8988T (cell line): ENCODE measurements around the gene RAB14.
A peak's percentile ranks its signal among the peaks of the same experiment; 100 is the strongest.

Experiments used
- DNase-seq: peaks from one replicate; pipeline ENCODE4 v3.0.0; 2011

The RAB14 gene

GRCh38 chr9:121201738-121202533 is at the start of gene RAB14:
Gene RAB14, minus strand, starts transcription at chr9:121201869. Its CDS starts 8,457 bp downstream, at chr9:121193412.
- DNase-seq = peak; percentile 95

- DNase-seq = no peak
These were observed 47.9 kb upstream of the RAB14 start for GRCh38 chr9:121249563-121249962.

- no peak for DNase-seq
These were observed 45.3 kb upstream of the RAB14 start for GRCh38 chr9:121246821-121247561.

DNA sequence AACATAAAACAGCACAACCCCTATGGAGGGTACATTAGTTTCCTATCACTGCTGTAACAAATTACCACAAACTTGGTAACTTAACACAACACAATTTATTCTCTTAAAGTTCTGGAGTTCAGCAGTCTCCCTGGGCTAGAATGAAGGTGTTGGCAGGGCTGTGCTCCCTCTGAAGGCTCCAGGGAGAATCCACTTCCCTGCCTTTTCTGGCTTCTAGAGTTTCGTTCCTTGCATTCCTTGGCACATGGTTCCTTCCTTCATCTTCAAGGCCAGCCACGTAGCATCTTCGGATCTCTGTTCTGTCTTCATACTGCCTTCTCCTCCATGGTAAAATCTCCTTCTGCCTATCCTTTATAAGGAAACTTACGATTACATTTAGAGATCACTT is 41.3 kb upstream of the RAB14 start:
- DNase-seq = no peak

- DNase-seq = no peak
These were observed 40.7 kb upstream of the RAB14 start for GRCh38 chr9:121242219-121242958.

- DNase-seq = no peak
These were observed 38.9 kb upstream of the RAB14 start for GRCh38 chr9:121240472-121241135.

- DNase-seq = no peak
These were observed 38.2 kb upstream of the RAB14 start for GRCh38 chr9:121239851-121240250.

GRCh38 chr9:121239071-121239470 is 37.4 kb upstream of the RAB14 start:
- DNase-seq = no peak

DNA sequence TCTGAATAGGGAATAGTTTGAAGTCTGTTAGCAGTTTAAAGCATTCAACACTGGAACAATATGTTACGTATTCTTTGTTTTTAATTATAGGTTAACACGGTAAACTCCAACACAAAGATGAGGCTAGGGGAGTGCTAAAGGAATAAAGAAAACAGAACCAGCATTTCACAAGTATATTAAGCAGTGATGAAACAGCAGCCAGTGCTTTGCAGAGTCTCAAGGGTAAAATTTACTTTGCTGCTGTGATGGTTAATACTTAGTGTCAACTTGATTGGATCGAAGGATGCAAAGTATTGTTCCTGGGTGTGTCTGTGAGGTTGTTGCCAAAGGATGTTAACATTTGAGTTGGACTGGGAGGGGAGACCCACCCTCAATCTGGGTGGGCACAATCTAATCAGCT is 36.2 kb upstream of the RAB14 start:
- DNase-seq = no peak

GRCh38 chr9:121235512-121235911 is 33.8 kb upstream of the RAB14 start:
- DNase-seq = no peak

DNA sequence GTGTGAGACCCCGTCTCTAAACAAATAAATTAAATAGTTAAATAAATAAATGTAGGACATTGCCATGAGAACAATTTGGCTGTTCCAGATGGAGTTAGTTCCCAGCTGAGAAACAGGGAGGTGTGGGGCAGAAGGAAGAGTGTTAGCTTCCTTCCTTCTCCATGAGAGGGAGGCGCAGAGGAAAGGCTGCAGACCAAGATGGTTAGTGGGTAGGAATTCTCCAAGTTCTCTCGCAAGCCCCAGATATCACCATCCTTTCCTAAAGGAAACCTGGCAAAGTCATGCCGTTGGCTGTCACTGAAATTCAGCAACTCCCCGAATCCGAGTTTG is 33.1 kb upstream of the RAB14 start:
- DNase-seq = no peak

GRCh38 chr9:121233906-121234831 is 32.5 kb upstream of the RAB14 start:
- DNase-seq = no peak

GRCh38 chr9:121232251-121232650 is 30.6 kb upstream of the RAB14 start:
- DNase-seq = no peak

DNA sequence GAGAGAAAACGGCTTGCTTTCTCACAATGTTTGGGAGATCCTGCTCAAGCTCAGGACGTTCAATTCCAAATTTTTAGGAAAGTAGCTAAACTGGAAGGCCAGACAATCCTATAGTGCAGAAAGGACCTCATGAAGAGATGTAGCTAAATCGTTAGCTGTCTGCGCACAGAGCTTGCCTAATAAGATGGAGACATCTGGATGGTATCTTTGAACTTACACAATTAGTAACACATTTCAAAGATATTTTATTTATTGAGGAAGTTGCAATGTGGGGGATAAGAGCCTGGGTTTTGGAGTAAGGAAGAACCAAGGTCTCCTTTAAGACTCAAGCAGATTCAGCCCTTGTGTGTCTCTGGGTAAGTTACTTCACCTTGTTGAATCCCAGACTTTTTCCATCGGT is 28.6 kb upstream of the RAB14 start:
- DNase-seq = no peak

DNA sequence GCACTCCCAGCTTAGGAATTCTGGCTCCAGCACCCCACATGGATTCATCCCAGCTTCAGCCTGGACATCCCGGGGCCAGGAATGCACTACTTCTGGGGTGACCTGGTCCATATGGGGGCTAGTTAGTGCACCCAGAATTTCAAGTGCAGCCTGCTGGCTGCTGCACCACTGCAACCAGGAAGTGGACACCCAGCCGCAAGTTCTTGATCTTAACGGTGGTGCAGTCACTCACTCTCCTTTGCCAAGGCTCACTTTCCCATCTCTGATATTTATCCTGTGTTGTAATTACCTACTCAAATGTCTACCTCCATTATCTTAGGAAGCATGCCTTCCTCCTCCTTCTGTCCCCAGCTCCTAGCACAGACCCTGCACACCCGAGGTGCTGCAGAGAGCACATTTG is 26.2 kb upstream of the RAB14 start:
- no peak for DNase-seq

- no peak for DNase-seq
These were observed 24.5 kb upstream of the RAB14 start for GRCh38 chr9:121226175-121226574.

DNA sequence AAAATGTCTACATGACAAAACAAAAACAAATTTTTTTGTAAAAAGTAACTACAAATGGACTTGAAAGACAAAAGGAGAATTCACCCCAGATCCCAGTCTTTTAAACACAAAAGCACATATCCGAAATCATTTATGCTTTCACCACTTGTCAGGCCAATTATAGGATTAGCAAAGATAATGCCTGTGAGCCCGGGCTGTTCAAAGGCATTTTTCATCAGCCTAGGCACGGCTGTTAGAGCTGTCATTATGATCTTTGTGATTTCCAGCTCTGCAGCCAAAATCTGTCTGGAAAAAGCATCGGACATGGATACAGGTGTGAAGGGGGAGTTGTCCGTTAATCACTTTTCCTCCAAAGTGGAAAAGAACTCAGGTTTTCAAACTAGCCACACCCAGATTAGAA is 23.6 kb upstream of the RAB14 start:
- DNase-seq = no peak

DNA sequence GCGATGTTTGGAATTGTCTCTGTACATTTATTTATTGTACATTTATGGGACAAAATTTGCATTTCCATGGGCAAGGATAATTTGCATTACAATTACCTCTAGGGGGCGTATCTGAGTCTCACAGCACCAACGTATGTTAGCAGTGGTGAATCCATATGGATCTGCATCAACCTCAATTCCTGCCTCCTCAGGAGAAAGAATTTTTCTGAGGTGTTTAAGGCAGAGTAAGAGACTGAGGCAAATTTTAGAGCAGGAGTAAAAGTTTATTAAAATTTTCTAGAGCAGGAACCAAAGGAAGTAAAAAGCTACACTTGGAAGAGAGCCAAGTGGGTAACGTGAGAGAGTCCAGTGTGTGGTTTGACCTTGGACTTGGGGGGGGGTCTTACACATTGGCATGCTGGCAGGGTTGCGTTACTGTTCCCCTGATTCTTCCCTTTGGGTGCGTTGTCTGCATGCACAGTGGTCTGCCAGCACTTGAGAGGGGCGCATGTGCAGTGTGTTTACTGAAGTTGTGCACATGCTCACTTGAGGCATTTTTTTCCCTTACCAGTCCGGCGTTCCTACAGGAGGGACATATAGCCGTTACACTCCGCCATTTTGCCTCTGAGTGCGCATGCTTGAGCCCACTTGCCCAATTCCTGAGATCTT is 21.0 kb upstream of the RAB14 start:
- DNase-seq = no peak

GRCh38 chr9:121221664-121222055 is 20.0 kb upstream of the RAB14 start:
- DNase-seq = no peak

- no peak for DNase-seq
These were observed 19.5 kb upstream of the RAB14 start for GRCh38 chr9:121220996-121221663.

DNA sequence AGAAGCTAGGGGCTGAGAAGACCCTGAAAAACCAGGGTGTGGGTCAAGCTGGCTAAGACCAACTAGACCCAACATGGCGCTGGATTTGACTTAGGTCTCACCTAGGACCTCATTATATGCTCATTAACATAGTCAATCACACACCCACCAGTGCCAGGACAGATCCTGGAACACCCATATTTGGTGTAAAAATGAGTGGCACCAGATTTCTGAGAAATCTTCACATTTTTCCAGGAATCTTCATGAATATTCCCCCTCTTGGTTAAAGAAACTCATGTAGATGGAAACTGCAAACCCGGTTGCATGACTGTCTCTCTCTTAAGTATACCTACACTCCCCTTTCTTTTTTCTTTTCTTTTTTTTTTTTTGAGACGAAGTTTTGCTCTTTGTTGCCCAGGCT is 17.9 kb upstream of the RAB14 start:
- DNase-seq = no peak
